Mesenchymal stem cell (in vitro differentiated cells and primary cell): ENCODE results near the gene PPDPF.

ENCODE experiments used
- DNase-seq: peaks from one replicate; pipeline ENCODE4 v3.0.0-alpha.2; 2013
- H2AFZ ChIP-seq: one replicate; pipeline ENCODE4 v1.6.1; 2013; ENCODE audit warnings: low read depth, mild to moderate bottlenecking, control low read depth, inconsistent platforms, low read length, moderate library complexity
- H2AK5ac ChIP-seq: 2 replicates; pipeline ENCODE4 v1.6.1; 2013; ENCODE audit warnings: low read length, moderate library complexity, mild to moderate bottlenecking, inconsistent platforms; ENCODE audit not compliant: severe bottlenecking
- H2BK120ac ChIP-seq: one replicate; pipeline ENCODE4 v1.6.1; 2013; ENCODE audit warnings: low read depth, mild to moderate bottlenecking, inconsistent platforms, low read length, moderate library complexity
- H2BK12ac ChIP-seq, 2 experiments: one replicate each; pipeline ENCODE4 v1.6.1; 2013; ENCODE audit warnings: inconsistent platforms in 2 of 2, low read length in 2 of 2, mild to moderate bottlenecking in 2 of 2, moderate library complexity in 2 of 2, control low read depth in 1 of 2
- H2BK15ac ChIP-seq: one replicate; pipeline ENCODE4 v1.6.1; 2013; ENCODE audit warnings: mild to moderate bottlenecking, low read depth, inconsistent platforms; ENCODE audit not compliant: poor library complexity, severe bottlenecking
- H2BK5ac ChIP-seq: 2 replicates; pipeline ENCODE4 v1.6.1; 2013; ENCODE audit warnings: low read depth, mild to moderate bottlenecking, low read length, control low read depth, inconsistent platforms; ENCODE audit not compliant: poor library complexity, severe bottlenecking
- H3K14ac ChIP-seq, 2 experiments: one replicate each; pipeline ENCODE4 v1.6.1; 2013; ENCODE audit warnings: inconsistent platforms in 2 of 2, low read length in 2 of 2, control low read depth in 1 of 2, mild to moderate bottlenecking in 1 of 2, moderate library complexity in 1 of 2
- H3K18ac ChIP-seq, 2 experiments: one replicate each; pipeline ENCODE4 v1.6.1; 2013; ENCODE audit warnings: inconsistent platforms in 2 of 2, low read length in 2 of 2, control low read depth in 1 of 2, low read depth in 1 of 2, mild to moderate bottlenecking in 1 of 2
- H3K23ac ChIP-seq, 2 experiments: one replicate each; pipeline ENCODE4 v1.6.1; 2013; ENCODE audit warnings: inconsistent platforms in 2 of 2, low read length in 2 of 2, mild to moderate bottlenecking in 2 of 2, moderate library complexity in 2 of 2, control low read depth in 1 of 2
- H3K27ac ChIP-seq: 2 replicates; pipeline ENCODE4 v1.5.1; 2013; ENCODE audit warnings: mild to moderate bottlenecking, moderate library complexity, low read length, control low read depth, inconsistent platforms; ENCODE audit not compliant: poor library complexity, severe bottlenecking
- H3K27me3 ChIP-seq, 2 experiments: 2 replicates each; pipeline versions ENCODE4 v1.6.1 to v1.7.0; 2013; ENCODE audit warnings: low read length in 2 of 2, mild to moderate bottlenecking in 2 of 2, moderate library complexity in 2 of 2, control low read depth in 1 of 2, inconsistent platforms in 1 of 2; ENCODE audit not compliant: control insufficient read depth in 1 of 2, insufficient read depth in 1 of 2
- H3K36me3 ChIP-seq, 2 experiments: 2 replicates each; pipeline versions ENCODE4 v1.6.1 to v1.7.0; 2013; ENCODE audit warnings: low read length in 2 of 2, control low read depth in 1 of 2, inconsistent platforms in 1 of 2, low read depth in 1 of 2, mild to moderate bottlenecking in 1 of 2; ENCODE audit not compliant: insufficient read depth in 2 of 2, control insufficient read depth in 1 of 2
- H3K4ac ChIP-seq, 2 experiments: one replicate each; pipeline ENCODE4 v1.6.1; 2013; ENCODE audit warnings: inconsistent platforms in 2 of 2, low read length in 2 of 2, mild to moderate bottlenecking in 2 of 2, moderate library complexity in 2 of 2, control low read depth in 1 of 2, low read depth in 1 of 2
- H3K4me1 ChIP-seq: 2 replicates; pipeline ENCODE4 v1.6.1; 2013; ENCODE audit warnings: low read depth, low read length, control low read depth; ENCODE audit not compliant: control insufficient read depth, insufficient read depth
- H3K4me2 ChIP-seq: 2 replicates; pipeline ENCODE4 v1.6.1; 2013; ENCODE audit warnings: low read length, mild to moderate bottlenecking, inconsistent platforms; ENCODE audit not compliant: poor library complexity, severe bottlenecking
- H3K4me3 ChIP-seq, 2 experiments: 2 replicates each; pipeline versions ENCODE4 v1.5.1 to v1.7.0; 2013; ENCODE audit warnings: low read length in 2 of 2, mild to moderate bottlenecking in 2 of 2, control low read depth in 1 of 2, low read depth in 1 of 2; ENCODE audit not compliant: insufficient read depth in 1 of 2
- H3K79me1 ChIP-seq: replicated peaks from 2 replicates; pipeline ENCODE4 v1.6.1; 2013; ENCODE audit warnings: mild to moderate bottlenecking, control low read depth, low read length, inconsistent platforms; ENCODE audit not compliant: poor library complexity, severe bottlenecking
- H3K9ac ChIP-seq: 2 replicates; pipeline ENCODE4 v1.7.0; 2013; ENCODE audit warnings: mild to moderate bottlenecking, low read length, moderate library complexity
- H3K9me3 ChIP-seq: 2 replicates; pipeline ENCODE4 v1.7.0; 2013; ENCODE audit warnings: mild to moderate bottlenecking, low read length; ENCODE audit not compliant: control insufficient read depth
- H4K8ac ChIP-seq: one replicate; pipeline ENCODE4 v1.6.1; 2013; ENCODE audit warnings: inconsistent platforms, mild to moderate bottlenecking, low read length, moderate library complexity
- H4K91ac ChIP-seq: one replicate; pipeline ENCODE4 v1.6.1; 2013; ENCODE audit warnings: mild to moderate bottlenecking, low read length, inconsistent platforms
- WGBS: methylation state at CpG from one replicate; pipeline ENCODE4 v1.1.7; 2013; ENCODE audit warnings: mixed read lengths; 5-methylcytosine and 5-hydroxymethylcytosine counted together

The PPDPF gene

GRCh38 chr20:63501818-63502670 is 18.5 kb upstream of the PPDPF start:
- no peak overlapping the region for H3K23ac ChIP-seq
- H4K91ac ChIP-seq, result no peak overlapping the region
- H3K4me1 ChIP-seq, result peaks cover 30% of the 10 kb centered on the region
- H3K4ac ChIP-seq, result no peak overlapping the region
- no peak overlapping the region for H3K14ac ChIP-seq
- no peak overlapping the region for H2BK5ac ChIP-seq
- no peak overlapping the region for H2BK120ac ChIP-seq
- peaks cover 12% of the 10 kb centered on the region for H3K9me3 ChIP-seq
- H3K18ac ChIP-seq, result no peak overlapping the region
- H3K9ac ChIP-seq, result no peak overlapping the region
- no peak overlapping the region for H3K4me2 ChIP-seq
- H4K8ac ChIP-seq, result no peak overlapping the region
- WGBS, result 32% methylated on average over 24 of the region's 26 CpGs
- no peaks in the 10 kb centered on the region for H3K79me1 ChIP-seq
- DNase-seq, result no peak
- peaks cover 58 to 74% of the 10 kb centered on the region in 2 experiments for H3K27me3 ChIP-seq
- no peak overlapping the region for H2AFZ ChIP-seq
- H3K4me3 ChIP-seq, result no peak overlapping the region
- H2BK15ac ChIP-seq, result no peak overlapping the region
- no peak overlapping the region for H2BK12ac ChIP-seq
- no peak overlapping the region for H3K27ac ChIP-seq
- no peaks in the 10 kb centered on the region for H3K36me3 ChIP-seq
- H2AK5ac ChIP-seq, result no peak overlapping the region

GRCh38 chr20:63502671-63503172 is 17.8 kb upstream of the PPDPF start:
- H3K14ac ChIP-seq, result no peak overlapping the region
- 68% methylated on average over 15 of the region's 15 CpGs for WGBS
- H3K18ac ChIP-seq, result no peak overlapping the region
- H3K27me3 ChIP-seq, result peaks cover 55 to 69% of the 10 kb centered on the region in 2 experiments
- no peak overlapping the region for H3K4me3 ChIP-seq
- H3K9me3 ChIP-seq, result peaks cover 12% of the 10 kb centered on the region
- H3K23ac ChIP-seq, result no peak overlapping the region
- H3K36me3 ChIP-seq, result no peaks in the 10 kb centered on the region
- no peak overlapping the region for H3K4ac ChIP-seq
- H3K4me2 ChIP-seq, result no peak overlapping the region
- H2AFZ ChIP-seq, result no peak overlapping the region
- H4K91ac ChIP-seq, result no peak overlapping the region
- H3K9ac ChIP-seq, result no peak overlapping the region
- H2BK120ac ChIP-seq, result no peak overlapping the region
- no peak overlapping the region for H2BK5ac ChIP-seq
- no peak for DNase-seq
- no peak overlapping the region for H3K27ac ChIP-seq
- no peak overlapping the region for H2BK12ac ChIP-seq
- H2AK5ac ChIP-seq, result no peak overlapping the region
- H3K4me1 ChIP-seq, result peaks cover 28% of the 10 kb centered on the region
- H4K8ac ChIP-seq, result no peak overlapping the region
- H3K79me1 ChIP-seq, result no peaks in the 10 kb centered on the region
- H2BK15ac ChIP-seq, result no peak overlapping the region

- Histone ChIP-seq H4K91ac (no peak overlapping the region), H3K79me1 (no peaks in the 10 kb centered on the region), H3K36me3 (no peaks in the 10 kb centered on the region), H4K8ac (no peak overlapping the region), H2BK15ac (no peak overlapping the region), H3K4ac (no peak overlapping the region), H3K4me2 (no peak overlapping the region), H3K9ac (no peak overlapping the region), H3K23ac (no peak overlapping the region), H3K4me3 (no peak overlapping the region), H3K4me1 (peaks cover 20% of the 10 kb centered on the region), H2BK5ac (no peak overlapping the region), H2BK12ac (no peak overlapping the region), H3K9me3 (peaks cover 12% of the 10 kb centered on the region), H3K18ac (no peak overlapping the region), H2BK120ac (no peak overlapping the region), H2AFZ (no peak overlapping the region), H3K27me3 (peaks cover 48 to 71% of the 10 kb centered on the region in 2 experiments), H2AK5ac (no peak overlapping the region), H3K27ac (no peak overlapping the region), H3K14ac (no peak overlapping the region)
- DNase-seq, result no peak
- WGBS, result 65% methylated on average over 6 of the region's 7 CpGs
These were observed 17.0 kb upstream of the PPDPF start for GRCh38 chr20:63503524-63503923.

GRCh38 chr20:63504642-63505041 is 15.9 kb upstream of the PPDPF start:
- Histone ChIP-seq H3K27me3 (peaks cover 44 to 73% of the 10 kb centered on the region in 2 experiments), H4K8ac (no peak overlapping the region)
- 84% methylated on average over 9 of the region's 9 CpGs for WGBS

More at GRCh38 chr20:63504642-63505041, 15.9 kb upstream of the PPDPF start:
- Histone ChIP-seq H3K4ac (no peak overlapping the region), H2BK12ac (no peak overlapping the region), H4K91ac (no peak overlapping the region), H3K36me3 (no peaks in the 10 kb centered on the region), H3K4me3 (no peak overlapping the region), H3K9ac (no peak overlapping the region), H3K18ac (no peak overlapping the region), H3K27ac (no peak overlapping the region), H2BK15ac (no peak overlapping the region), H2BK5ac (no peak overlapping the region), H3K4me1 (peaks cover 10% of the 10 kb centered on the region), H3K14ac (no peak overlapping the region), H3K9me3 (peaks cover 12% of the 10 kb centered on the region), H3K4me2 (no peak overlapping the region), H2AFZ (no peak overlapping the region), H3K23ac (no peak overlapping the region), H2BK120ac (no peak overlapping the region), H3K79me1 (no peaks in the 10 kb centered on the region), H2AK5ac (no peak overlapping the region)
- no peak for DNase-seq
